Neural progenitor cell (in vitro differentiated cells): ENCODE results near the gene ARHGAP5. TPM values are rescaled to one million over a fixed set of nuclear protein-coding genes. Genes with fewer than 3 reads are reported as not detected.

Experiments used
- DNase-seq: peaks from one replicate; pipeline ENCODE4 v3.0.0-alpha.2; 2016; ENCODE audit warnings: low spot score
- H2AFZ ChIP-seq: fragments of 200-600 bp; sonication (generic); replicated peaks from 2 replicates; pipeline ENCODE4 v1.6.1; 2016; ENCODE audit warnings: antibody characterized with exemption
- H3F3A ChIP-seq: fragments of 200-600 bp; sonication (generic); 2 replicates; pipeline ENCODE4 v1.6.1; 2016; ENCODE audit warnings: antibody characterized with exemption, low read depth
- H3K27ac ChIP-seq: fragments of 200-600 bp; sonication (generic); 2 replicates; pipeline ENCODE4 v1.5.1; 2016; ENCODE audit warnings: mild to moderate bottlenecking
- H3K27me3 ChIP-seq: fragments of 200-600 bp; sonication (generic); 2 replicates; pipeline ENCODE4 v1.6.1; 2016; ENCODE audit warnings: mild to moderate bottlenecking, moderate library complexity
- H3K36me3 ChIP-seq: fragments of 200-600 bp; sonication (generic); 2 replicates; pipeline ENCODE4 v1.5.1; 2016
- H3K4me1 ChIP-seq: fragments of 200-600 bp; sonication (generic); 2 replicates; pipeline ENCODE4 v1.6.1; 2016; ENCODE audit warnings: mixed run types
- H3K4me2 ChIP-seq: fragments of 200-600 bp; sonication (generic); 2 replicates; pipeline ENCODE4 v1.6.1; 2016
- H3K4me3 ChIP-seq: fragments of 200-600 bp; sonication (generic); 2 replicates; pipeline ENCODE4 v1.5.1; 2016
- H3K79me2 ChIP-seq: fragments of 200-600 bp; sonication (generic); 2 replicates; pipeline ENCODE4 v1.6.1; 2016; ENCODE audit warnings: low read depth
- H3K9ac ChIP-seq: fragments of 200-600 bp; sonication (generic); 2 replicates; pipeline ENCODE4 v1.6.1; 2016
- H3K9me3 ChIP-seq: fragments of 200-600 bp; sonication (generic); 2 replicates; pipeline ENCODE4 v1.5.1; 2016; ENCODE audit warnings: low read depth
- H4K20me1 ChIP-seq: fragments of 200-600 bp; sonication (generic); 2 replicates; pipeline ENCODE4 v1.6.1; 2016; ENCODE audit warnings: low read depth
- H3K27ac Mint-ChIP-seq: 3 replicates; pipeline ENCODE4 v1.8.0; 2021; ENCODE audit warnings: mixed read lengths
- H3K27me3 Mint-ChIP-seq: 2 replicates; pipeline ENCODE4 v1.8.0; 2022; ENCODE audit warnings: low read depth, mild to moderate bottlenecking, inconsistent platforms, moderate library complexity, mixed read lengths; ENCODE audit not compliant: insufficient read depth
- H3K36me3 Mint-ChIP-seq: 3 replicates; pipeline ENCODE4 v1.8.0; 2021; ENCODE audit warnings: mixed read lengths
- H3K4me1 Mint-ChIP-seq: 3 replicates; pipeline ENCODE4 v1.8.0; 2021; ENCODE audit warnings: mixed read lengths
- H3K4me3 Mint-ChIP-seq: 3 replicates; pipeline ENCODE4 v1.8.0; 2021; ENCODE audit warnings: mild to moderate bottlenecking, moderate library complexity, mixed read lengths
- H3K9me3 Mint-ChIP-seq: 3 replicates; pipeline ENCODE4 v1.8.0; 2020; ENCODE audit warnings: mixed read lengths
- EZH2 ChIP-seq: fragments of 200-600 bp; sonication (generic); IDR thresholded peaks from 2 replicates; pipeline ENCODE4 v1.6.1; 2017; ENCODE audit warnings: antibody characterized with exemption, mild to moderate bottlenecking, moderate library complexity
- EZH2phosphoT487 ChIP-seq: fragments of 200-600 bp; sonication (generic); IDR thresholded peaks from 2 replicates; pipeline ENCODE4 v1.6.1; 2017; ENCODE audit warnings: antibody characterized with exemption
- total RNA-seq: library from RNA; depleted of rRNA; stranded (reverse); fragments of >200 nt; gene quantifications from 2 replicates; pipeline ENCODE4 v1.2.3, GENCODE V29; 2015; ENCODE audit warnings: low replicate concordance
- TF ChIP-seq, protein P1 (sequence below): fragments of 200-600 bp; sonication (generic); IDR thresholded peaks from 2 replicates; pipeline ENCODE4 v1.5.1; 2017; ENCODE audit warnings: antibody characterized with exemption, mild to moderate bottlenecking

The ARHGAP5 gene
- total RNA-seq, 1 donor from 2014 or later, result 202 TPM

DNA sequence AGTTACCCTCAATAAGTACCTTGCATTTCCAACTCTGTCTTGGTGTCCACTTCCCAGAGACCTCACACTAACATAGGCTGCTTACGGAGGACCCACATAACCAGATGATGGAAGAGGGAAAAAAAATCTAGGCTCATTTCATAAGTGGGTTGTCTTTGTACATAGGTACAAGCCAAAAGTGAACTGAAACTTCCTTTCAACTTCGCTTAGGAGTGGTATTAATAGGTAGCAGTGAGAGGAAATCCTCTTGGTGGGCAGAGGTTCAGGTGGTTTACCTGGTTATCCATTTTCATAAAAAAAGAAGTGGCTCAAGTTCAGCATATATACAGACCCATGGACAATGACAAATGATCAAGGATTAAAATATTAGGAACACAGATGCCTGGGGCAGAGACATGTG, 88.9 kb downstream of the ARHGAP5 start:
- no peak overlapping the region for H3K9ac ChIP-seq
- no peak overlapping the region for H3K27ac Mint-ChIP-seq
- TF ChIP-seq, protein P1, sequence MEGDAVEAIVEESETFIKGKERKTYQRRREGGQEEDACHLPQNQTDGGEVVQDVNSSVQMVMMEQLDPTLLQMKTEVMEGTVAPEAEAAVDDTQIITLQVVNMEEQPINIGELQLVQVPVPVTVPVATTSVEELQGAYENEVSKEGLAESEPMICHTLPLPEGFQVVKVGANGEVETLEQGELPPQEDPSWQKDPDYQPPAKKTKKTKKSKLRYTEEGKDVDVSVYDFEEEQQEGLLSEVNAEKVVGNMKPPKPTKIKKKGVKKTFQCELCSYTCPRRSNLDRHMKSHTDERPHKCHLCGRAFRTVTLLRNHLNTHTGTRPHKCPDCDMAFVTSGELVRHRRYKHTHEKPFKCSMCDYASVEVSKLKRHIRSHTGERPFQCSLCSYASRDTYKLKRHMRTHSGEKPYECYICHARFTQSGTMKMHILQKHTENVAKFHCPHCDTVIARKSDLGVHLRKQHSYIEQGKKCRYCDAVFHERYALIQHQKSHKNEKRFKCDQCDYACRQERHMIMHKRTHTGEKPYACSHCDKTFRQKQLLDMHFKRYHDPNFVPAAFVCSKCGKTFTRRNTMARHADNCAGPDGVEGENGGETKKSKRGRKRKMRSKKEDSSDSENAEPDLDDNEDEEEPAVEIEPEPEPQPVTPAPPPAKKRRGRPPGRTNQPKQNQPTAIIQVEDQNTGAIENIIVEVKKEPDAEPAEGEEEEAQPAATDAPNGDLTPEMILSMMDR, result no peak
- TF ChIP-seq EZH2phosphoT487 (no peak), EZH2 (no peak)

DNA sequence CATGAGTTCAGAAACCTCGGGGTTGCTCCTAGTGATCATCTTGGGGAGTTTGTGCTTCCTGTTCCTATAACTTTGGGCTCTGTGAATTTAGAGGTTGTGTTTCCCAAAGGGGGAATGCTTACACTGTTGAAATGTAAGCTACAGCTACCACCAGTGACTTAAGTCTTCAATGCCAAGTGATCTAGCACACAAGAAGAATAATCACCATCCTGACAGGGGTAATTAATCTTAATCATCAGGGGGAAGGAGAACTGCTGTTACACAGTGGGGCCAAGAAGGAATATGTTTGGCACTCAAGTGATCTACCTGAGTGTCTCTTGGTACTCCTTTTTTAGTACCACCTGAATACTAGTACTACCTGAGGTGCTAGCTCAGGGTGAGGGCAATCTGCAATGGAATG, 89.8 kb downstream of the ARHGAP5 start:
- H3K9ac ChIP-seq, result no peak overlapping the region
- H3K4me3 Mint-ChIP-seq, result no peak overlapping the region
- H3K4me2 ChIP-seq, result no peak overlapping the region
- TF ChIP-seq, protein P1, result no peak
- no peak for TF ChIP-seq EZH2phosphoT487
- no peak for TF ChIP-seq EZH2
- no peaks in the 10 kb centered on the region for H3K27me3 ChIP-seq
- no peaks in the 10 kb centered on the region for H3K36me3 ChIP-seq
- H3K4me1 Mint-ChIP-seq, result no peaks in the 10 kb centered on the region
- H3F3A ChIP-seq, result no peaks in the 10 kb centered on the region
- DNase-seq, result no peak
- no peaks in the 10 kb centered on the region for H3K4me1 ChIP-seq
- no peaks in the 10 kb centered on the region for H3K9me3 Mint-ChIP-seq
- peaks cover 6% of the 10 kb centered on the region for H3K27me3 Mint-ChIP-seq
- H3K4me3 ChIP-seq, result no peak overlapping the region
- H2AFZ ChIP-seq, result no peak overlapping the region
- H3K36me3 Mint-ChIP-seq, result no peaks in the 10 kb centered on the region
- H3K9me3 ChIP-seq, result peaks cover 5% of the 10 kb centered on the region
- no peaks in the 10 kb centered on the region for H3K79me2 ChIP-seq
- H4K20me1 ChIP-seq, result no peaks in the 10 kb centered on the region
- H3K27ac ChIP-seq, result no peak overlapping the region
- H3K27ac Mint-ChIP-seq, result no peak overlapping the region

More for the DNA sequence above, 88.9 kb downstream of the ARHGAP5 start:
- no peaks in the 10 kb centered on the region for H3K27me3 ChIP-seq
- no peaks in the 10 kb centered on the region for H3F3A ChIP-seq
- H3K4me1 ChIP-seq, result no peaks in the 10 kb centered on the region
- Mint-ChIP-seq H3K4me3 (no peak overlapping the region), H3K36me3 (no peaks in the 10 kb centered on the region), H3K4me1 (no peaks in the 10 kb centered on the region), H3K9me3 (peaks cover 2% of the 10 kb centered on the region), H3K27me3 (peaks cover 6% of the 10 kb centered on the region)
- no peak overlapping the region for H2AFZ ChIP-seq
- H3K36me3 ChIP-seq, result no peaks in the 10 kb centered on the region
- no peaks in the 10 kb centered on the region for H4K20me1 ChIP-seq
- H3K9me3 ChIP-seq, result peaks cover 5% of the 10 kb centered on the region
- H3K79me2 ChIP-seq, result no peaks in the 10 kb centered on the region
- no peak for DNase-seq
- H3K4me3 ChIP-seq, result no peak overlapping the region
- H3K27ac ChIP-seq, result no peak overlapping the region
- H3K4me2 ChIP-seq, result no peak overlapping the region

DNA sequence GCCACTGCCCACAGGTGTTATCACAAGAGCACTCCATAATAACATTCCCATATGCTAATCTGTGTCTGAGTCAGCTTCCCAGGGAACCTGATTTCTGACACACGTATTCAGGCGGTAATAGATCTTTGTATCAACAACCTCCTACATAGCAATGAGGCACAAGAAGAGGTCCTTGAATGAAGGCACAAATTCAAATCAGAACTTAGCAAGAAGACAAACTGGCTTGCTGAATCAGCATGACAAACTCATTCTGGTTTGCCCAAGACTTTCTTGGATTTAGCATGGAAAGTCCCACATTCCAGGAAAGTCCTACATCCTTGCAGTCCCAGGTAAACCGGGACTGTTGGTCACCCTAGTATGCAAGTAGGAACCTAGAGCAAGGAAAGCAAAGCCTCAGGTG, 90.8 kb downstream of the ARHGAP5 start:
- Histone ChIP-seq H4K20me1 (no peaks in the 10 kb centered on the region), H3K4me1 (no peaks in the 10 kb centered on the region), H3K9ac (no peak overlapping the region), H3K4me3 (no peak overlapping the region), H3K36me3 (no peaks in the 10 kb centered on the region), H3K27me3 (no peaks in the 10 kb centered on the region), H2AFZ (no peak overlapping the region), H3K27ac (no peak overlapping the region), H3K9me3 (no peaks in the 10 kb centered on the region), H3K79me2 (no peaks in the 10 kb centered on the region), H3K4me2 (no peak overlapping the region), H3F3A (no peaks in the 10 kb centered on the region)
- no peak overlapping the region for H3K27ac Mint-ChIP-seq
- no peaks in the 10 kb centered on the region for H3K36me3 Mint-ChIP-seq
- H3K27me3 Mint-ChIP-seq, result peaks cover 6% of the 10 kb centered on the region
- TF ChIP-seq, protein P1, result no peak
- TF ChIP-seq EZH2, result no peak
- no peak for DNase-seq
- no peak overlapping the region for H3K4me3 Mint-ChIP-seq
- no peaks in the 10 kb centered on the region for H3K9me3 Mint-ChIP-seq
- no peaks in the 10 kb centered on the region for H3K4me1 Mint-ChIP-seq

DNA sequence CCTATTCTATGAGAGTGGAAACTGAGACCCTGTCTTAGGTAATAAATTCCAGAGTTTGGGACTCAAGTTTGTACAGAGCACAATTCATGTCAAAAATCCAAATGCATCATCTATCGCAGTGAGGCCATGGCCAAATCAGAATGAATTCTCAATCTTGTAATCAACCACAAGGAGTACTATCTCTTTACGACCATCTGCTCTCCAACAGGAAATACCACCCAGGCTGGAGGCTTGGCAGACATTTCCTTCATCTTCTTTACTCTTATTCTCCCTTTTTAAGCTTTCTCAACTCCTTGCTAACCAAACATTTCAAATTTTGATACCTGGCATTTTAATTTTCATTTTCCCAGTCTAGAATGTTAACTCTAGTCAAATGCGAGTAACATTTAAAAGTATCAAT, 92.1 kb downstream of the ARHGAP5 start:
- H3K27ac ChIP-seq, result no peak overlapping the region
- no peaks in the 10 kb centered on the region for H3F3A ChIP-seq
- no peaks in the 10 kb centered on the region for H3K4me1 ChIP-seq
- Mint-ChIP-seq H3K27me3 (peaks cover 6% of the 10 kb centered on the region), H3K4me1 (no peaks in the 10 kb centered on the region), H3K36me3 (no peaks in the 10 kb centered on the region), H3K4me3 (no peak overlapping the region), H3K27ac (no peak overlapping the region), H3K9me3 (no peaks in the 10 kb centered on the region)
- H4K20me1 ChIP-seq, result no peaks in the 10 kb centered on the region
- TF ChIP-seq, protein P1, result no peak
- no peak for TF ChIP-seq EZH2phosphoT487
- no peak for TF ChIP-seq EZH2
- no peak overlapping the region for H3K9ac ChIP-seq
- no peaks in the 10 kb centered on the region for H3K79me2 ChIP-seq
- no peaks in the 10 kb centered on the region for H3K27me3 ChIP-seq
- no peak overlapping the region for H2AFZ ChIP-seq
- H3K36me3 ChIP-seq, result no peaks in the 10 kb centered on the region
- no peak overlapping the region for H3K4me2 ChIP-seq
- no peaks in the 10 kb centered on the region for H3K9me3 ChIP-seq
- DNase-seq, result no peak
- no peak overlapping the region for H3K4me3 ChIP-seq
